ENCODE results near the gene TJP1. TPM values are rescaled to one million over a fixed set of nuclear protein-coding genes. Genes with fewer than 3 reads are reported as not detected.

Gene TJP1
- total and polyA plus RNA-seq, 9 of the 15 experiments (the other 6 are each of a cell fraction or from before 2014, with no cell fraction given) = 9.1 to 39.3 (median 28.0) TPM

DNA sequence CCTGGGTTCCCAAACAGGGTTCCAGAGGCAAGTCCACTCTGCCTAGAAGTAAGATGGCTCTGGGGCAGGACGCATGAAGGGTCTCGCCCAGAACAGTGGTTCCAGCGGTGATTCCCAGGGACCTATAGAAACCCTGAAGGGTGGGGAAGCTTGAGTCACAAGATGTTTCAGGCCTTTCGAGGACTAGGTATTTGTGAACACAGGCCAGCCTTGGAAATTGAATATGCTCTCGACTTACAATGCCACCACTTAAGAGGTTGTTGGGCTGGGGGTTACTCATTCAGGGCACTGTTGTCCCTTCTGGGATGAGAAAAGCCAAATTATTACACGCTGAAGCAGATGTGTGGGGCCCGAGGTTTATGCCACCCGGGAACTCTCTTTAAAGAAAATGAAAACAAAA, 152.0 kb downstream of the TJP1 start:
- intact Hi-C loops (cut with micrococcal nuclease) = no loop called here
- BruUV-seq (replicated peaks) = no TSS peak
- TF ChIP-seq BACH1 (tag; IDR thresholded peaks at IDR 0.05) (no peak), KLF10 (CRISPR knock-in tag; IDR thresholded peaks at IDR 0.05) (no peak), MTF1 (CRISPR knock-in tag; IDR thresholded peaks at IDR 0.05; ENCODE audit: borderline replicate concordance) (no peak), ASH1L (IDR thresholded peaks at IDR 0.05; ENCODE audit: borderline replicate concordance, low read depth, partially characterized antibody) (no peak), CBFB (CRISPR knock-in tag; IDR thresholded peaks at IDR 0.05) (no peak), MEF2A (IDR thresholded peaks at IDR 0.05; ENCODE audit: control insufficient read depth, low read depth, low read length) (no peak), ZNF444 (CRISPR knock-in tag; IDR thresholded peaks at IDR 0.05) (no peak)
- TF ChIP-seq, protein P1, sequence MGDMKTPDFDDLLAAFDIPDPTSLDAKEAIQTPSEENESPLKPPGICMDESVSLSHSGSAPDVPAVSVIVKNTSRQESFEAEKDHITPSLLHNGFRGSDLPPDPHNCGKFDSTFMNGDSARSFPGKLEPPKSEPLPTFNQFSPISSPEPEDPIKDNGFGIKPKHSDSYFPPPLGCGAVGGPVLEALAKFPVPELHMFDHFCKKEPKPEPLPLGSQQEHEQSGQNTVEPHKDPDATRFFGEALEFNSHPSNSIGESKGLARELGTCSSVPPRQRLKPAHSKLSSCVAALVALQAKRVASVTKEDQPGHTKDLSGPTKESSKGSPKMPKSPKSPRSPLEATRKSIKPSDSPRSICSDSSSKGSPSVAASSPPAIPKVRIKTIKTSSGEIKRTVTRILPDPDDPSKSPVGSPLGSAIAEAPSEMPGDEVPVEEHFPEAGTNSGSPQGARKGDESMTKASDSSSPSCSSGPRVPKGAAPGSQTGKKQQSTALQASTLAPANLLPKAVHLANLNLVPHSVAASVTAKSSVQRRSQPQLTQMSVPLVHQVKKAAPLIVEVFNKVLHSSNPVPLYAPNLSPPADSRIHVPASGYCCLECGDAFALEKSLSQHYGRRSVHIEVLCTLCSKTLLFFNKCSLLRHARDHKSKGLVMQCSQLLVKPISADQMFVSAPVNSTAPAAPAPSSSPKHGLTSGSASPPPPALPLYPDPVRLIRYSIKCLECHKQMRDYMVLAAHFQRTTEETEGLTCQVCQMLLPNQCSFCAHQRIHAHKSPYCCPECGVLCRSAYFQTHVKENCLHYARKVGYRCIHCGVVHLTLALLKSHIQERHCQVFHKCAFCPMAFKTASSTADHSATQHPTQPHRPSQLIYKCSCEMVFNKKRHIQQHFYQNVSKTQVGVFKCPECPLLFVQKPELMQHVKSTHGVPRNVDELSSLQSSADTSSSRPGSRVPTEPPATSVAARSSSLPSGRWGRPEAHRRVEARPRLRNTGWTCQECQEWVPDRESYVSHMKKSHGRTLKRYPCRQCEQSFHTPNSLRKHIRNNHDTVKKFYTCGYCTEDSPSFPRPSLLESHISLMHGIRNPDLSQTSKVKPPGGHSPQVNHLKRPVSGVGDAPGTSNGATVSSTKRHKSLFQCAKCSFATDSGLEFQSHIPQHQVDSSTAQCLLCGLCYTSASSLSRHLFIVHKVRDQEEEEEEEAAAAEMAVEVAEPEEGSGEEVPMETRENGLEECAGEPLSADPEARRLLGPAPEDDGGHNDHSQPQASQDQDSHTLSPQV (IDR thresholded peaks at IDR 0.05) = no peak
- TF ChIP-seq, protein P2, sequence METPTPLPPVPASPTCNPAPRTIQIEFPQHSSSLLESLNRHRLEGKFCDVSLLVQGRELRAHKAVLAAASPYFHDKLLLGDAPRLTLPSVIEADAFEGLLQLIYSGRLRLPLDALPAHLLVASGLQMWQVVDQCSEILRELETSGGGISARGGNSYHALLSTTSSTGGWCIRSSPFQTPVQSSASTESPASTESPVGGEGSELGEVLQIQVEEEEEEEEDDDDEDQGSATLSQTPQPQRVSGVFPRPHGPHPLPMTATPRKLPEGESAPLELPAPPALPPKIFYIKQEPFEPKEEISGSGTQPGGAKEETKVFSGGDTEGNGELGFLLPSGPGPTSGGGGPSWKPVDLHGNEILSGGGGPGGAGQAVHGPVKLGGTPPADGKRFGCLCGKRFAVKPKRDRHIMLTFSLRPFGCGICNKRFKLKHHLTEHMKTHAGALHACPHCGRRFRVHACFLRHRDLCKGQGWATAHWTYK (CRISPR knock-in tag; IDR thresholded peaks at IDR 0.05) = no peak
- TF ChIP-seq, protein P3, sequence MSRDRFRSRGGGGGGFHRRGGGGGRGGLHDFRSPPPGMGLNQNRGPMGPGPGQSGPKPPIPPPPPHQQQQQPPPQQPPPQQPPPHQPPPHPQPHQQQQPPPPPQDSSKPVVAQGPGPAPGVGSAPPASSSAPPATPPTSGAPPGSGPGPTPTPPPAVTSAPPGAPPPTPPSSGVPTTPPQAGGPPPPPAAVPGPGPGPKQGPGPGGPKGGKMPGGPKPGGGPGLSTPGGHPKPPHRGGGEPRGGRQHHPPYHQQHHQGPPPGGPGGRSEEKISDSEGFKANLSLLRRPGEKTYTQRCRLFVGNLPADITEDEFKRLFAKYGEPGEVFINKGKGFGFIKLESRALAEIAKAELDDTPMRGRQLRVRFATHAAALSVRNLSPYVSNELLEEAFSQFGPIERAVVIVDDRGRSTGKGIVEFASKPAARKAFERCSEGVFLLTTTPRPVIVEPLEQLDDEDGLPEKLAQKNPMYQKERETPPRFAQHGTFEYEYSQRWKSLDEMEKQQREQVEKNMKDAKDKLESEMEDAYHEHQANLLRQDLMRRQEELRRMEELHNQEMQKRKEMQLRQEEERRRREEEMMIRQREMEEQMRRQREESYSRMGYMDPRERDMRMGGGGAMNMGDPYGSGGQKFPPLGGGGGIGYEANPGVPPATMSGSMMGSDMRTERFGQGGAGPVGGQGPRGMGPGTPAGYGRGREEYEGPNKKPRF (IDR thresholded peaks at IDR 0.05; ENCODE audit: low read depth, low read length) = no peak
- TF ChIP-seq, protein P4, sequence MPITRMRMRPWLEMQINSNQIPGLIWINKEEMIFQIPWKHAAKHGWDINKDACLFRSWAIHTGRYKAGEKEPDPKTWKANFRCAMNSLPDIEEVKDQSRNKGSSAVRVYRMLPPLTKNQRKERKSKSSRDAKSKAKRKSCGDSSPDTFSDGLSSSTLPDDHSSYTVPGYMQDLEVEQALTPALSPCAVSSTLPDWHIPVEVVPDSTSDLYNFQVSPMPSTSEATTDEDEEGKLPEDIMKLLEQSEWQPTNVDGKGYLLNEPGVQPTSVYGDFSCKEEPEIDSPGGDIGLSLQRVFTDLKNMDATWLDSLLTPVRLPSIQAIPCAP (CRISPR knock-in tag; IDR thresholded peaks at IDR 0.05; ENCODE audit: borderline replicate concordance) = no peak
- Histone ChIP-seq H3K9me3 (replicated peaks; ENCODE audit: control insufficient read depth, insufficient read depth, low read depth, low read length) (no peaks in the 10 kb centered on the region), H3K4me2 (ENCODE audit: insufficient read depth, low read length) (no peak overlapping the region), H3K36me3 (ENCODE audit: control insufficient read depth, insufficient read depth, low read length) (no peaks in the 10 kb centered on the region), H3K79me2 (ENCODE audit: control insufficient read depth, insufficient read depth, low read length) (no peaks in the 10 kb centered on the region), H3K4me3 (no peak overlapping the region), H3K27me3 (ENCODE audit: control insufficient read depth in 2 of 2, insufficient read depth in 2 of 2, low read length in 2 of 2) (peaks cover 2 to 6% of the 10 kb centered on the region in 2 experiments; a peak in 4 of 5 replicates), H3K27ac (ENCODE audit: extremely low read depth, low read depth, low read length) (no peak overlapping the region), H2AFZ (ENCODE audit: low read depth, low read length) (no peak overlapping the region), H3K9me1 (ENCODE audit: control insufficient read depth, insufficient read depth, low read length) (no peaks in the 10 kb centered on the region), H3K4me1 (replicated peaks in 1 of 2; ENCODE audit: control insufficient read depth in 2 of 2, insufficient read depth in 2 of 2, low read length in 2 of 2) (peaks cover 11 to 14% of the 10 kb centered on the region in 2 experiments), H4K20me1 (replicated peaks; ENCODE audit: control insufficient read depth, insufficient read depth, low read length) (no peaks in the 10 kb centered on the region), H3K9ac (ENCODE audit: insufficient read depth in 1 of 2, low read depth in 2 of 2, low read length in 2 of 2) (no peak overlapping the region)
- in situ Hi-C loops (cut with MboI) = no loop called here
- no peak for FAIRE-seq
- CTCF ChIA-PET (ENCODE audit: low intra/inter-chr PET ratio) = no interaction called here
- WGBS (ENCODE audit: insufficient coverage, low coverage, missing lambda C conversion rate) = 15% methylated on average over 8 of the region's 8 CpGs
- DNase-seq (ENCODE audit: extremely low read depth in 1 of 4, low spot score in 3 of 4) = no peak
- POLR2A ChIA-PET = interaction anchor here (0.7 kb wide), 1 partner anchor 211 kb away, joined by 3 read pairs; no protein-coding TSS in a partner anchor
- no peak for ATAC-seq
